Astrocyte of the hippocampus (primary cell): ENCODE data around the gene VIPR1.

Experiments
- DNase-seq: peaks from one replicate; pipeline ENCODE4 v3.0.0; 2011; ENCODE audit warnings: low read depth, low spot score

VIPR1 gene

DNA sequence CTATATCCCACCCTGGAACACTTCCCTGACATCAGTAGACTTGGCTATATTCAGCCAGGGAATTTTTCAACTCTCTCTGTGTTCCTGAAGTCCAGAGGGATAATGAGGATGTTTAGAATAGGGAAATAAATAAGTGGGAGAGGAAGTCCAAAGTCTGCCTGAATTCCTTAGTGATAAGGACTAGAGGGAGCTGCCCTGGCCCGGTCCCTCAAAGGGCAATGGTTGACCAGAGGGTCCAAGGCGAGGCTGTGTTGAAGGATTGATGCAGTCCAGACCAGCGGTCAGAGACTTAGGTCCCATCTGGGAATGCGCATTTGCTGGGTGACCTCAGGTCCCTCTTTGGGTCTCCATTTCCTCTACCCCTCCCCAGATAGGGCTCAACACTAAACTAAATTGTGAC, 7.9 kb downstream of the VIPR1 start:
- no peak for DNase-seq

GRCh38 chr3:42511201-42511600, 8.8 kb downstream of the VIPR1 start:
- no peak for DNase-seq

GRCh38 chr3:42511736-42512135, 9.3 kb downstream of the VIPR1 start:
- DNase-seq = no peak

DNA sequence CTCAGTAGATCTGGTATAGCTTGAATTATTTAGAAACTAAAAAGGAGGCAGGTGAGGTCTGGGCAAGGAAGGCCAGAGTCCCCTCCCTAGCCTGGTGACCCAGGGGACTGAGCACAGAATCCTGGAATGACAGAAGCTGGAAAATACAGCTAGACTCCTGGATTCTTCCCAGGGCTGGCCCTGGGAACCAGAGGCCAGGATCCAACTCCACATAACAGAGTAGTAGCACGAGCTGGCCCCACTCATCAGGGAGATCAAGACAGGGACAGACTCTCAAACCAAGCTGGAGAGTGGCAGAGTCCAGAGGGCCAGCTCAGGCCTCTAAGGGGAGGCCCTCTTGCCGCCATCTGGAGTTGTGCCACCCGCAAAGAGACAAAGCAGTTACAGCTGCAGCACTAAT, 10.7 kb downstream of the VIPR1 start:
- no peak for DNase-seq

DNA sequence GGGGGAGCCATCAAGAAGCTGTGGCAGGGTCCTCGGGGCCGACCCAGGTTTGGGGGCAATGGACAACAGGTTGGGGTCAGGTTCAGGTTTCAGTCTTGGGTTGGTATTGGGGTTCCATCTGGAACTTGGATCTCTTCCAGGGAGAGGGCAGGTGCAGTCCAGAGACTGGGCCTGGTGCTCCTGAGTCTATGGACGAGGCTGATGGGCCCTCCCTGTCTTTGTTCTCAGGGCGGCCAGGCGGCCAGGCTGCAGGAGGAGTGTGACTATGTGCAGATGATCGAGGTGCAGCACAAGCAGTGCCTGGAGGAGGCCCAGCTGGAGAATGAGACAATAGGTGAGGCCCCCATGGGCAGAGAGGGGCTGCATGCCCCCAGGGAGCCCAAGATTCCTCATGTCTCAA, 11.1 kb downstream of the VIPR1 start:
- no peak for DNase-seq

DNA sequence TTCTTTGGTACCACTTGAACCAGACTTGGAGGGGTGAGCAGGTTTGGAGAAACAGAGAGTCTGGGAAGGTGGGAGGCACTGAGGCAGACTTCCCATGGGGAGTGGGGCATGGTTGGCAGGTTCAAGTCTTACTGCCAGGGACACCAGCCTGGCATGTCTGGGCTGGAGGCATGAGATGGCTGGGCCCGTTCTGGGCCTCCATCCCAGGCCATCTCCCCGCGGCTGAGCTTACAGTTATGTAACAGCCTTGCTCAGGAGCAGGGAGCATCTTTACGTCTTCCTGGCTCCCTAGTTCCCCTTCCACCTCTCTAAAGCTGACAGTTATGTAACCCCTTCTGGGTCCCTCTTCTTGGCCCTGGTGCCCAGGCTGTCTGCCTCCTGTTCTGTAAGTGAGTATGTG, 12.4 kb downstream of the VIPR1 start:
- DNase-seq = no peak

DNA sequence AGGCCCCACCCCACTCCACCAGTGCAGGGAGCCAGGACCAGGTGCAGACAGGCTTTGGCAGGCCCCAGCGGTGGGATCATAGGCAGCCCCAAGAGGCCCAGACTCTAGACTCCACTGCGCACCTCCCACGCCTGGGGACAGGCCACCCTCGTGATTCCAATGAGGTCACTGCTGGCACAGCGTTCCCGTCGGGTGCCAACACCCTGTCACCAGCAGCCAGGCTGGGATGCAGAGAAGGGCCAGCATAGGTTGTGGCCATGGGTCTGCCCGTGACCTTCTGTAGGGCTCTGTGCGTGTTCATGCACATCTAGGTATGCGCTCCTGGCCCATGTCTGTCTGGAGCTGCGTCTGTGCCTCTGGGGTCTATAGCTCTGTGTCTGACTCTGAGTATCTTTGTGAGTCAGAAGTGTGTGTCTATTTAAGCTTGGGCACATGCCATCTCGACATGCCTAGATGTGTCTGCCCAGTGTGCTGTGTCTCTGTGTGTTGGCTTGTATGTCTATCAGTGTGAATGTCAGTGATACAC, 13.0 kb downstream of the VIPR1 start:
- no peak for DNase-seq

- DNase-seq = no peak
These were observed 13.5 kb downstream of the VIPR1 start for GRCh38 chr3:42515976-42516375.

DNA sequence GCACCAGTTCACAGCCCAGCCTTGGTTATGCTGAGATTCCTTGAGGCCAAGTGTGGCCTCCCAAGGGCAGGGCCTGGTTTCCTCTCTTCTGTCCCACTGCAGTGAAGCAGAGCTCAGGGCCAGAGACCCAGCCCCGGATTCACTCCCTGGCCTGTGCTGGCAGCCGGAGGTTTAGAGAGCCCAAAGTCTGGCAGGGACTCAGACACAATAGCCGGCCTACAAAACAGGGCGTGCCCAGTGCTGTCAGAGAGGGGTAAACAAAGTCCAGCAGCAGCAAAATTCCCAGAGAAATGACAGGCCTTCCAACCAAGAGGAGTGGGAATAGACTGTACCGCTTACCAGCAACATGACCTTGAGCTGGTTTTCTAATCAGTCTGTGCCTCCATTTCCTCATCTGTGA, 14.0 kb downstream of the VIPR1 start:
- DNase-seq = no peak

GRCh38 chr3:42517117-42517516, 14.7 kb downstream of the VIPR1 start:
- no peak for DNase-seq

- DNase-seq = no peak
These were observed 16.5 kb downstream of the VIPR1 start for GRCh38 chr3:42518800-42519567.

- DNase-seq = no peak
These were observed 17.1 kb downstream of the VIPR1 start for GRCh38 chr3:42519568-42519962.

DNA sequence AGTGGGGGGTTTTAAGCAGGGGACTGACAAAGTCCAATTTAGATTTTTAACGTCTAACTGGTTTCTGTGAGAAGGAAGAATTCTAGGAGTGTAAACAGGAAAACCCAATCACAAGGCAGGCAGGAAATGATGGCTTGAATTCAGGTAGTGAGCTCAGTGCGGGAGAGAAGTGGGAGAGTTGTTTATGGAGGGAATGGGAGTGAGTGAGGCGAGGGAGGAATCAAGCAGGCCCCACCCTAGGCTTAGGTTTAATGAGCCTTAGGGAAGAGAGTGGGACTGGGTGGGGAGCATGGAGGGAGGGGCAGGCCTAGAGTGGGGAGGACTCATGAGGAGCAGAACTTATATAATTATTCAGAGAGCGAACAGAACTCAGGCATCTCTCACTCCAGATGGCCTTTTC, 17.9 kb downstream of the VIPR1 start:
- no peak for DNase-seq

DNA sequence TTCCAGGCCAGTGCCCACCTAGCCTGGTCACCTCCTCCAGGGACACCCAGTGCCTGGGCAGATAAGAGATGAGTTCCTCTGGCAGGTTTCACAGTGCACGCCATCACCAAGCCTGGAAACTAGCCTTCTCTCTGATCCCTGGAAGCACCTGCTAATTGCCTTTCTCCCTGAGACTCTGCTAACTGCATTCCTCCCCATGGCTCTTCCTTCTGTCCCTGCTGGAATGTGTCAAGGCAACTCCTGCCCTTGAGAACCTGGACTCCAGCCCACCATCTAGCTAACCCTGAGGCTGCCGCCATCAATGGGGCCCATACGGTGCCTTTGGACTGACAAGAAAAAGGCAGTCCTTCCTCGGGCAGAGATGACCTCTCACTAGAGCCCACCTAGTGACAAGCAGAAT, 18.5 kb downstream of the VIPR1 start:
- DNase-seq = no peak

GRCh38 chr3:42524751-42525150, 22.3 kb downstream of the VIPR1 start:
- no peak for DNase-seq

DNA sequence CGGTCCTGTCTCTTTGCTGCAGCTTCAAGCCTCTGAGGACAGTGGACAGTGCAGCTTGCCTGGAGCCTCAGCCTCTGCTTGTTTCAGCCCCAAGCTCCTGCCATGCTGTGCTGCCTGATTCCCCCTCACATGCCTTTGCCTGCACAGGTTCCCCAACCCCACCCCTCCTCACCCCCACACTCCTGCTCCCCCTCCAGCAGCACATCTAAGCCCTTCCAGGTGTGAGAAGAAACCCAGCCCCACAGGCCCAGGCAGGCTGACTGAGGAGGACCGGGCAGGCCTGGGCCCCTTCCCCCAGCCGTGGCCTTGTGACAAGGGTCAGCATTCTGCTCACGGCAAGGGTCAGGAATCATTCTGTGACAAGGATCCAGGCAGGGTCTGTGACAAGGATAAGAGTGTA, 22.8 kb downstream of the VIPR1 start:
- no peak for DNase-seq

DNA sequence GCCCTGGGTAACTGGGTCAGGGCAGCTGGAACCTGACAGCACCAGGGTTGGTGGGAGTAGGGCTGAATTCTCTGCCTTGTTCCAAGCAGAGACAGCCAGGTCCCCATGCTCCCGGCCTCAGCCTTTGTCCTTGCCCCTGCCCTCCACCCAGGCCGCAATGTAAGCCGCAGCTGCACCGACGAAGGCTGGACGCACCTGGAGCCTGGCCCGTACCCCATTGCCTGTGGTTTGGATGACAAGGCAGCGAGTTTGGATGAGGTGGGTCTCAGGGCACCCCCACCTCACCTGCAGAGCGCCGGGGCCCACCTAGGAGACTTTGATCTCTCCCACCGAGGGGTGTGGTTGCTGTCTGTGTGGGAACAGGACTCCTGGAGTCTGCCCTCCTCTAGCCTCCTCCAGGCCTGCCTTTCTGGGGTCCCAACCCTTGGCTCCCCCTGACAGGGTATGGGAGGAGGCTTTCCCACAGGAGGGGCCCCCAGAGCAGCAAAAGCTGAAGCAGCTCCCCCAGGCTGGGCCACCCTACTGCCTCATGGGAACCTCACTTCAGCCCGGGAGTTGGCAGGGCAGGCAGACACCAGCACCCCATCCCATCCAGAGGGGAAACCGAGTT, 23.4 kb downstream of the VIPR1 start:
- DNase-seq = no peak

- no peak for DNase-seq
These were observed 24.3 kb downstream of the VIPR1 start for GRCh38 chr3:42526616-42527367.

DNA sequence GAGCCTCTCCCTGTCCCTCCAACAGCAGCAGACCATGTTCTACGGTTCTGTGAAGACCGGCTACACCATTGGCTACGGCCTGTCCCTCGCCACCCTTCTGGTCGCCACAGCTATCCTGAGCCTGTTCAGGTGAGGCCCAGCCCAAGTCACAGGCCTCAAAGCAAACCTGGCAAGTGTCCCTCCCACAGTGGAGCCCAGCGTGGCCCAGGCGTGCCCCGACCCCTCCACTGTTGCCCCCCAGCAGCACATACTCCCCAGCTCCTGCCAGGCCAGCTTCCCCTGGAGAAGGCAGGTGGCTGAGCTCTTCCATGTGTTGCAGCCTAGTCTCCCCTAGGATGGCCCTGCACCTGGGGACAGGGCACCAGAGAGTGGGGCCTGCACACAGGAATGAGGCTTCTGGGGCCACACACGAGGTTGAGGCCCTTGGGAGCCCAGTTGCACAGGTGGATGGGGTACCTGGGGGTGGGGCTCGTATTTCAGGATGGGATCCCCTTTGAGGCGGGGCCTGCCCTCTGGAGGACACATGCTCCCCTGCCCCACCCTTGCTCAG, 25.0 kb downstream of the VIPR1 start:
- DNase-seq = no peak

- no peak for DNase-seq
These were observed 27.0 kb downstream of the VIPR1 start for GRCh38 chr3:42529468-42529867.

- no peak for DNase-seq
These were observed 27.6 kb downstream of the VIPR1 start for GRCh38 chr3:42530073-42530472.

GRCh38 chr3:42531470-42531869, 29.0 kb downstream of the VIPR1 start:
- no peak for DNase-seq
